GM12878 (cell line): Measurements from ENCODE around the gene GNG13. TPM values are rescaled to one million over a fixed set of nuclear protein-coding genes. Genes with fewer than 3 reads are reported as not detected.
A peak's percentile ranks its signal among the peaks of the same experiment; 100 is the strongest.

Experiments
- ATF7 ChIP-seq: fragments of 450-650 bp; IDR thresholded peaks from 2 replicates; pipeline ENCODE4 v1.6.1; 2016; ENCODE audit warnings: low read depth, mild to moderate bottlenecking
- BHLHE40 ChIP-seq, 2 experiments: fragments of 450-650 bp in 1 of 2; IDR thresholded peaks; 2 replicates each; pipeline ENCODE4 v1.6.1; 2011 to 2017; ENCODE audit warnings: low read depth in 2 of 2, borderline replicate concordance in 1 of 2, improper control_type of control experiment in 1 of 2, low read length in 1 of 2, mild to moderate bottlenecking in 1 of 2
- CHD1 ChIP-seq: IDR thresholded peaks from 2 replicates; pipeline ENCODE4 v1.6.1; 2012; ENCODE audit warnings: low read depth, low read length, improper control_type of control experiment
- CREM ChIP-seq: IDR thresholded peaks from 2 replicates; pipeline ENCODE4 v1.6.1; 2014; ENCODE audit warnings: antibody characterized with exemption, low read depth
- HCFC1 ChIP-seq: fragments of 150-350 bp; IDR thresholded peaks from 2 replicates; pipeline ENCODE4 v1.6.1; 2014; ENCODE audit warnings: low read length
- HDAC2 ChIP-seq: fragments of 200-600 bp; sonication (generic); IDR thresholded peaks from 2 replicates; pipeline ENCODE4 v1.6.1; 2017
- IRF5 ChIP-seq: fragments of 450-650 bp; IDR thresholded peaks from 2 replicates; pipeline ENCODE4 v1.6.1; 2017; ENCODE audit warnings: borderline replicate concordance
- NFIC ChIP-seq: IDR thresholded peaks from 2 replicates; pipeline ENCODE4 v1.6.1; 2012; ENCODE audit warnings: low read depth, mild to moderate bottlenecking, inconsistent platforms, low read length, moderate library complexity
- RB1 ChIP-seq: fragments of 450-650 bp; formaldehyde crosslinking; IDR thresholded peaks from 2 replicates; pipeline ENCODE4 v1.6.1; 2017; ENCODE audit warnings: mild to moderate bottlenecking, borderline replicate concordance
- RUNX3 ChIP-seq: IDR thresholded peaks from 2 replicates; pipeline ENCODE4 v1.6.1; 2012; ENCODE audit warnings: low read length, inconsistent platforms
- TCF12 ChIP-seq: IDR thresholded peaks from 2 replicates; pipeline ENCODE4 v1.6.1; 2011; ENCODE audit warnings: low read depth, mild to moderate bottlenecking, low read length
- ZBED1 ChIP-seq: IDR thresholded peaks from 2 replicates; pipeline ENCODE4 v1.6.1; 2016; ENCODE audit warnings: borderline replicate concordance
- ZBTB11 ChIP-seq: fragments of 450-650 bp; formaldehyde crosslinking; IDR thresholded peaks from 2 replicates; pipeline ENCODE4 v1.5.0; 2022; ENCODE audit warnings: mild to moderate bottlenecking, missing genetic modification characterization
- ZNF207 ChIP-seq: fragments of 450-650 bp; IDR thresholded peaks from 2 replicates; pipeline ENCODE4 v1.6.1; 2014; ENCODE audit warnings: antibody characterized with exemption, mild to moderate bottlenecking, borderline replicate concordance
- ZNF217 ChIP-seq: fragments of 450-650 bp; IDR thresholded peaks from 2 replicates; pipeline ENCODE4 v1.6.1; 2017; ENCODE audit warnings: antibody characterized with exemption, mild to moderate bottlenecking
- polyA plus RNA-seq, 11 experiments: library from polyadenylated mRNA; depleted of rRNA in 4 of 11; unstranded in 6 of 11; stranded (reverse) in 5 of 11; fragments of >200 nt; fragmentation: Nextera tagmentation in 4 of 11; fragmentation: Illumina TruSeq in 1 of 11; extraction: Ambion mirVana in 4 of 11; extraction: Trizol in 1 of 11; gene quantifications; 1 replicate in 1 of 11; 2 replicates in 10 of 11; pipeline versions ENCODE4 v1.2.1 to v1.2.3, GENCODE V29; 2011 to 2016; ENCODE audit warnings: inconsistent platforms in 2 of 11, missing spikeins in 2 of 11, low read depth in 1 of 11
- total RNA-seq, 4 experiments: library from RNA; depleted of rRNA in 3 of 4; stranded (reverse); fragments of >200 nt in 3 of 4; fragmentation: Illumina TruSeq in 1 of 4; extraction: Trizol in 1 of 4; gene quantifications; 2 replicates each; pipeline versions ENCODE4 v1.2.1 to v1.2.3, GENCODE V29; 2013 to 2021
- TF ChIP-seq, protein P1 (sequence below): fragments of 450-650 bp; conservative IDR thresholded peaks from 2 replicates; pipeline ENCODE4 v1.6.1; 2017; ENCODE audit warnings: mild to moderate bottlenecking, moderate library complexity
- TF ChIP-seq, protein P2 (sequence below): fragments of 450-650 bp; IDR thresholded peaks from 2 replicates; pipeline ENCODE4 v1.6.1; 2017; ENCODE audit warnings: mild to moderate bottlenecking, moderate library complexity

Gene GNG13
- total and polyA plus RNA-seq, 10 of the 15 experiments (the other 5 are each of a cell fraction or from before 2014, with no cell fraction given) = not detected

GRCh38 chr16:787978-788398 is 12.5 kb downstream of the GNG13 start, which contains the start of gene RPUSD1 (continued):
- TF ChIP-seq ATF7 (no peak), RUNX3 (no peak), HDAC2 (no peak), IRF5 (no peak), BHLHE40 (IDR thresholded peaks at IDR 0.05; ENCODE audit: borderline replicate concordance in 1 of 2, low read depth in 2 of 2, low read length in 1 of 2) (peak in 1 of 2 experiments; percentile 68; a peak in 2 of 4 replicates), TCF12 (no peak), CHD1 (no peak), ZBED1 (no peak), RB1 (no peak), ZNF217 (no peak), CREM (no peak), ZNF207 (no peak), ZBTB11 (no peak), NFIC (no peak), HCFC1 (no peak)
- TF ChIP-seq, protein P1, sequence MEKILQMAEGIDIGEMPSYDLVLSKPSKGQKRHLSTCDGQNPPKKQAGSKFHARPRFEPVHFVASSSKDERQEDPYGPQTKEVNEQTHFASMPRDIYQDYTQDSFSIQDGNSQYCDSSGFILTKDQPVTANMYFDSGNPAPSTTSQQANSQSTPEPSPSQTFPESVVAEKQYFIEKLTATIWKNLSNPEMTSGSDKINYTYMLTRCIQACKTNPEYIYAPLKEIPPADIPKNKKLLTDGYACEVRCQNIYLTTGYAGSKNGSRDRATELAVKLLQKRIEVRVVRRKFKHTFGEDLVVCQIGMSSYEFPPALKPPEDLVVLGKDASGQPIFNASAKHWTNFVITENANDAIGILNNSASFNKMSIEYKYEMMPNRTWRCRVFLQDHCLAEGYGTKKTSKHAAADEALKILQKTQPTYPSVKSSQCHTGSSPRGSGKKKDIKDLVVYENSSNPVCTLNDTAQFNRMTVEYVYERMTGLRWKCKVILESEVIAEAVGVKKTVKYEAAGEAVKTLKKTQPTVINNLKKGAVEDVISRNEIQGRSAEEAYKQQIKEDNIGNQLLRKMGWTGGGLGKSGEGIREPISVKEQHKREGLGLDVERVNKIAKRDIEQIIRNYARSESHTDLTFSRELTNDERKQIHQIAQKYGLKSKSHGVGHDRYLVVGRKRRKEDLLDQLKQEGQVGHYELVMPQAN = peak; percentile 26; the same call in 1 of the 2 replicates
- TF ChIP-seq, protein P2, sequence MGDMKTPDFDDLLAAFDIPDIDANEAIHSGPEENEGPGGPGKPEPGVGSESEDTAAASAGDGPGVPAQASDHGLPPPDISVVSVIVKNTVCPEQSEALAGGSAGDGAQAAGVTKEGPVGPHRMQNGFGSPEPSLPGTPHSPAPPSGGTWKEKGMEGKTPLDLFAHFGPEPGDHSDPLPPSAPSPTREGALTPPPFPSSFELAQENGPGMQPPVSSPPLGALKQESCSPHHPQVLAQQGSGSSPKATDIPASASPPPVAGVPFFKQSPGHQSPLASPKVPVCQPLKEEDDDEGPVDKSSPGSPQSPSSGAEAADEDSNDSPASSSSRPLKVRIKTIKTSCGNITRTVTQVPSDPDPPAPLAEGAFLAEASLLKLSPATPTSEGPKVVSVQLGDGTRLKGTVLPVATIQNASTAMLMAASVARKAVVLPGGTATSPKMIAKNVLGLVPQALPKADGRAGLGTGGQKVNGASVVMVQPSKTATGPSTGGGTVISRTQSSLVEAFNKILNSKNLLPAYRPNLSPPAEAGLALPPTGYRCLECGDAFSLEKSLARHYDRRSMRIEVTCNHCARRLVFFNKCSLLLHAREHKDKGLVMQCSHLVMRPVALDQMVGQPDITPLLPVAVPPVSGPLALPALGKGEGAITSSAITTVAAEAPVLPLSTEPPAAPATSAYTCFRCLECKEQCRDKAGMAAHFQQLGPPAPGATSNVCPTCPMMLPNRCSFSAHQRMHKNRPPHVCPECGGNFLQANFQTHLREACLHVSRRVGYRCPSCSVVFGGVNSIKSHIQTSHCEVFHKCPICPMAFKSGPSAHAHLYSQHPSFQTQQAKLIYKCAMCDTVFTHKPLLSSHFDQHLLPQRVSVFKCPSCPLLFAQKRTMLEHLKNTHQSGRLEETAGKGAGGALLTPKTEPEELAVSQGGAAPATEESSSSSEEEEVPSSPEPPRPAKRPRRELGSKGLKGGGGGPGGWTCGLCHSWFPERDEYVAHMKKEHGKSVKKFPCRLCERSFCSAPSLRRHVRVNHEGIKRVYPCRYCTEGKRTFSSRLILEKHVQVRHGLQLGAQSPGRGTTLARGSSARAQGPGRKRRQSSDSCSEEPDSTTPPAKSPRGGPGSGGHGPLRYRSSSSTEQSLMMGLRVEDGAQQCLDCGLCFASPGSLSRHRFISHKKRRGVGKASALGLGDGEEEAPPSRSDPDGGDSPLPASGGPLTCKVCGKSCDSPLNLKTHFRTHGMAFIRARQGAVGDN = no peak
